Measurements from ENCODE around the gene FIGN.

The FIGN gene

GRCh38 chr2:163734881-163735684 lies 725 bp downstream of the FIGN start:
- peak; percentile 11 to 44 for DNase-seq

- peak in 1 of 2 experiments; percentile 40 for DNase-seq
These were observed 1.4 kb downstream of the FIGN start for GRCh38 chr2:163734401-163734800.

- DNase-seq, result no peak
These were observed 1.9 kb downstream of the FIGN start for GRCh38 chr2:163733956-163734355.

- peak in 1 of 2 experiments; percentile 37 for DNase-seq
These were observed 2.4 kb downstream of the FIGN start for GRCh38 chr2:163733301-163733938.

- DNase-seq, result peak in 1 of 2 experiments; percentile 32
These were observed 3.1 kb downstream of the FIGN start for GRCh38 chr2:163732727-163733126.

GRCh38 chr2:163731735-163732134 lies 4.1 kb downstream of the FIGN start:
- DNase-seq, result no peak

- DNase-seq, result no peak
These were observed 5.3 kb downstream of the FIGN start for GRCh38 chr2:163730556-163730955.

- DNase-seq, result peak in 1 of 2 experiments; percentile 6
These were observed 6.1 kb downstream of the FIGN start for GRCh38 chr2:163729636-163730273.

- no peak for DNase-seq
These were observed 11.9 kb downstream of the FIGN start for GRCh38 chr2:163723881-163724280.

- DNase-seq, result no peak
These were observed 12.5 kb downstream of the FIGN start for GRCh38 chr2:163723348-163723747.

GRCh38 chr2:163719331-163719730 lies 16.5 kb downstream of the FIGN start:
- no peak for DNase-seq

GRCh38 chr2:163717993-163718680 lies 17.7 kb downstream of the FIGN start:
- DNase-seq, result peak in 1 of 2 experiments; percentile 21

- DNase-seq, result no peak
These were observed 18.3 kb downstream of the FIGN start for GRCh38 chr2:163717515-163717914.

- no peak for DNase-seq
These were observed 19.7 kb downstream of the FIGN start for GRCh38 chr2:163716101-163716500.

GRCh38 chr2:163715668-163716067 lies 20.1 kb downstream of the FIGN start:
- peak; percentile 66 to 73 for DNase-seq

GRCh38 chr2:163715199-163715598 lies 20.6 kb downstream of the FIGN start:
- DNase-seq, result no peak

GRCh38 chr2:163713534-163714311 lies 22.1 kb downstream of the FIGN start:
- no peak for DNase-seq

- no peak for DNase-seq
These were observed 24.1 kb downstream of the FIGN start for GRCh38 chr2:163711699-163712098.

- DNase-seq, result no peak
These were observed 24.6 kb downstream of the FIGN start for GRCh38 chr2:163711258-163711657.

GRCh38 chr2:163709270-163709669 lies 26.5 kb downstream of the FIGN start:
- no peak for DNase-seq

GRCh38 chr2:163708265-163708664 lies 27.5 kb downstream of the FIGN start:
- no peak for DNase-seq

GRCh38 chr2:163703386-163703785 lies 32.4 kb downstream of the FIGN start:
- no peak for DNase-seq

Data from NCI-H526 (cell line).